ENCODE results near the gene SEPTIN8.
A peak's percentile ranks its signal among the peaks of the same experiment; 100 is the strongest.

The SEPTIN8 gene

GRCh38 chr5:132777209-132778069 is at the start of gene SEPTIN8:
TSS of gene SEPTIN8 (minus strand) at chr5:132777239. CDS start at chr5:132777137, 102 bp downstream.
- peak; percentile 80 for DNase-seq

- DNase-seq = no peak
Observed at GRCh38 chr5:132826424-132827082, 49.5 kb upstream of the SEPTIN8 start.

GRCh38 chr5:132825834-132826391 is 48.9 kb upstream of the SEPTIN8 start:
- no peak for DNase-seq

GRCh38 chr5:132825033-132825833 is 48.2 kb upstream of the SEPTIN8 start:
- DNase-seq = no peak

- no peak for DNase-seq
Observed at GRCh38 chr5:132824426-132824825, 47.4 kb upstream of the SEPTIN8 start.

- DNase-seq = no peak
Observed at GRCh38 chr5:132823481-132824050, 46.5 kb upstream of the SEPTIN8 start.

GRCh38 chr5:132822650-132823480 is 45.8 kb upstream of the SEPTIN8 start:
- DNase-seq = peak; percentile 62

GRCh38 chr5:132821791-132822190 is 44.8 kb upstream of the SEPTIN8 start:
- no peak for DNase-seq

GRCh38 chr5:132821350-132821749 is 44.3 kb upstream of the SEPTIN8 start:
- no peak for DNase-seq

- DNase-seq = peak; percentile 81
Observed at GRCh38 chr5:132820162-132820754, 43.2 kb upstream of the SEPTIN8 start.

- DNase-seq = no peak
Observed at GRCh38 chr5:132819468-132819867, 42.4 kb upstream of the SEPTIN8 start.

GRCh38 chr5:132817011-132817410 is 40.0 kb upstream of the SEPTIN8 start:
- DNase-seq = no peak

GRCh38 chr5:132816554-132816953 is 39.5 kb upstream of the SEPTIN8 start:
- DNase-seq = no peak

GRCh38 chr5:132816083-132816482 is 39.0 kb upstream of the SEPTIN8 start:
- no peak for DNase-seq

- no peak for DNase-seq
Observed at GRCh38 chr5:132815454-132815853, 38.4 kb upstream of the SEPTIN8 start.

- DNase-seq = no peak
Observed at GRCh38 chr5:132814503-132815294, 37.7 kb upstream of the SEPTIN8 start.

- no peak for DNase-seq
Observed at GRCh38 chr5:132813599-132814502, 36.8 kb upstream of the SEPTIN8 start.

- DNase-seq = no peak
Observed at GRCh38 chr5:132812781-132813598, 36.0 kb upstream of the SEPTIN8 start, which contains the start of gene SOWAHA. TSS of gene SOWAHA (plus strand) at chr5:132813302. CDS start at chr5:132813622, 320 bp downstream.

Data from left hindlimb (tissue), 1 donor.